Measurements from ENCODE around the gene CAPN1.

DNA sequence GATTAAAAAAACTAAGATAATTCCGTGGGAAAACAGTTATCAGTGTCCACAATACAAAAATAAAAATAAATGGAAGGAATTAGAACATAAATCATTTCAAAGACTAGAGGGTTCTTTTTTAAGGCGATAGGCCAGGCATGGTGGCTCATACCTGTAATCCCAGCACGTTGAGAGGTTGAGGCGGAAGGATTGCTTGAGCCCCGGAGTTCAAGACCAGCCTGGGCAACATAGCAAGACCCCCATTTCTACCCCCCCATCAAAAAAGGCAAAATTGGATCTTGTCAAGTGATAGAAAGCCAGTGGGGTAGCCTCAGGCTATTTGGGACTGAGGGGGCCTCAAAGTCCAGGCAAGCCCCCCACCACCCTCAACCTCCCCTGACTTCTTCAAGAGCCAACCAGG, 59.4 kb downstream of the CAPN1 start:
- TF ChIP-seq POLR2AphosphoS5 (IDR thresholded peaks at IDR 0.05) (no peak), EP300 (IDR thresholded peaks at IDR 0.05) (no peak), CTCF (IDR thresholded peaks at IDR 0.05) (no peak)

Data from suprapubic skin (tissue), 4 donors.